Myocyte (in vitro differentiated cells): ENCODE data around the gene PRICKLE2. TPM values are rescaled to one million over a fixed set of nuclear protein-coding genes. Genes with fewer than 3 reads are reported as not detected.

ENCODE experiments used
- DNase-seq: peaks from one replicate; pipeline ENCODE4 v3.0.0-alpha.2; 2012; ENCODE audit warnings: low read depth
- total RNA-seq: library from RNA; depleted of rRNA; stranded (reverse); fragments of >200 nt; gene quantifications from 2 replicates; pipeline ENCODE4 v1.2.3, GENCODE V29; 2014

PRICKLE2 gene
- total RNA-seq, 1 donor from 2014 or later: 20.2 TPM

GRCh38 chr3:64133987-64134386, 91.3 kb downstream of the PRICKLE2 start:
- DNase-seq: no peak

- no peak for DNase-seq
Measured at GRCh38 chr3:64133272-64133671, 92.0 kb downstream of the PRICKLE2 start.

GRCh38 chr3:64131725-64132469, 93.4 kb downstream of the PRICKLE2 start:
- DNase-seq: peak; percentile 17

- no peak for DNase-seq
Measured at GRCh38 chr3:64130436-64130835, 94.8 kb downstream of the PRICKLE2 start.

GRCh38 chr3:64129581-64129980, 95.7 kb downstream of the PRICKLE2 start:
- DNase-seq: no peak

- DNase-seq: no peak
Measured at GRCh38 chr3:64129106-64129505, 96.2 kb downstream of the PRICKLE2 start.

- no peak for DNase-seq
Measured at GRCh38 chr3:64125561-64125960, 99.7 kb downstream of the PRICKLE2 start.

- no peak for DNase-seq
Measured at GRCh38 chr3:64123931-64124330, 101.3 kb downstream of the PRICKLE2 start.

GRCh38 chr3:64122476-64122875, 102.8 kb downstream of the PRICKLE2 start:
- no peak for DNase-seq

GRCh38 chr3:64121750-64122311, 103.4 kb downstream of the PRICKLE2 start:
- no peak for DNase-seq

- no peak for DNase-seq
Measured at GRCh38 chr3:64120876-64121275, 104.4 kb downstream of the PRICKLE2 start.

- DNase-seq: no peak
Measured at GRCh38 chr3:64117483-64117882, 107.8 kb downstream of the PRICKLE2 start.

GRCh38 chr3:64114651-64115050, 110.6 kb downstream of the PRICKLE2 start:
- DNase-seq: no peak

- DNase-seq: no peak
Measured at GRCh38 chr3:64111872-64112271, 113.4 kb downstream of the PRICKLE2 start.

GRCh38 chr3:64111083-64111482, 114.2 kb downstream of the PRICKLE2 start:
- DNase-seq: no peak

GRCh38 chr3:64110071-64110470, 115.2 kb downstream of the PRICKLE2 start:
- no peak for DNase-seq

- DNase-seq: peak; percentile 63
Measured at GRCh38 chr3:64109438-64109837, 115.8 kb downstream of the PRICKLE2 start.

- DNase-seq: no peak
Measured at GRCh38 chr3:64108784-64109317, 116.4 kb downstream of the PRICKLE2 start.

GRCh38 chr3:64108231-64108630, 117.0 kb downstream of the PRICKLE2 start:
- no peak for DNase-seq

- DNase-seq: no peak
Measured at GRCh38 chr3:64107190-64107589, 118.1 kb downstream of the PRICKLE2 start.

- DNase-seq: no peak
Measured at GRCh38 chr3:64105816-64106215, 119.5 kb downstream of the PRICKLE2 start.

- DNase-seq: no peak
Measured at GRCh38 chr3:64104691-64105111, 120.6 kb downstream of the PRICKLE2 start.

GRCh38 chr3:64104006-64104405, 121.3 kb downstream of the PRICKLE2 start:
- no peak for DNase-seq
